ENCODE measurements around the gene SERP2. TPM values are rescaled to one million over a fixed set of nuclear protein-coding genes. Genes with fewer than 3 reads are reported as not detected.

Gene SERP2
- polyA plus RNA-seq, 3 donors from 2014 or later: 3.9 to 8.1 (median 4.3) TPM

Other genes with a start within 250 kb of the SERP2 start
- 10 to 100 TPM; 11.5 to 13.3 (median 12.1) TPM for gene TSC22D1, start 202.5 kb downstream of the SERP2 start, polyA plus RNA-seq

All from immature natural killer cell (primary cell).